SK-N-SH (cell line): ENCODE results near the gene RIT1.

Experiments used
- CHD2 ChIP-seq: fragments of 150-350 bp; IDR thresholded peaks from 2 replicates; pipeline ENCODE4 v1.6.1; 2018; ENCODE audit warnings: low read length; ENCODE audit not compliant: partially characterized antibody
- CTCF ChIP-seq: fragments of 200-600 bp; sonication (generic); IDR thresholded peaks from 2 replicates; pipeline ENCODE4 v1.6.1; 2017; ENCODE audit warnings: antibody characterized with exemption, mild to moderate bottlenecking, moderate library complexity
- ELF1 ChIP-seq: IDR thresholded peaks from 2 replicates; pipeline ENCODE4 v1.4.0; 2012
- MEF2A ChIP-seq: IDR thresholded peaks from 2 replicates; pipeline ENCODE4 v1.4.0; 2012; ENCODE audit warnings: low read depth, borderline replicate concordance
- MXI1 ChIP-seq: IDR thresholded peaks from 2 replicates; pipeline ENCODE4 v1.6.1; 2012; ENCODE audit warnings: mild to moderate bottlenecking, low read depth, low read length, improper control_type of control experiment
- NRF1 ChIP-seq: IDR thresholded peaks from 2 replicates; pipeline ENCODE4 v1.6.1; 2012; ENCODE audit warnings: low read depth, mild to moderate bottlenecking, low read length
- POLR2AphosphoS5 ChIP-seq: IDR thresholded peaks from 2 replicates; pipeline ENCODE4 v1.6.1; 2012; ENCODE audit warnings: low read depth, low read length
- SMC3 ChIP-seq: IDR thresholded peaks from 2 replicates; pipeline ENCODE4 v1.6.1; 2012; ENCODE audit warnings: low read depth, low read length, improper control_type of control experiment
- TAF1 ChIP-seq: IDR thresholded peaks from 2 replicates; pipeline ENCODE4 v1.6.1; 2012; ENCODE audit warnings: low read depth, mild to moderate bottlenecking, low read length, moderate library complexity, borderline replicate concordance
- USF1 ChIP-seq: IDR thresholded peaks from 2 replicates; pipeline ENCODE4 v1.4.0; 2012; ENCODE audit warnings: low read depth, borderline replicate concordance

- no peak for TF ChIP-seq POLR2AphosphoS5
- no peak for TF ChIP-seq SMC3
- no peak for TF ChIP-seq CTCF
- no peak for TF ChIP-seq MXI1
- TF ChIP-seq TAF1: no peak
- no peak for TF ChIP-seq USF1
- no peak for TF ChIP-seq ELF1
- no peak for TF ChIP-seq NRF1
- TF ChIP-seq CHD2: no peak
- TF ChIP-seq MEF2A: no peak
Measured at GRCh38 chr1:155904261-155904660, 6.9 kb downstream of the RIT1 start.
